GM10847 (cell line): Measurements from ENCODE around the gene RABGGTA.

Experiments used
- POLR2A ChIP-seq: IDR thresholded peaks from 2 replicates; pipeline ENCODE4 v1.6.1; 2011; ENCODE audit not compliant: insufficient read length; ENCODE audit errors: extremely low read depth

The RABGGTA gene

GRCh38 chr14:24233538-24233866 is 37.9 kb downstream of the RABGGTA start:
- TF ChIP-seq POLR2A, result no peak

DNA sequence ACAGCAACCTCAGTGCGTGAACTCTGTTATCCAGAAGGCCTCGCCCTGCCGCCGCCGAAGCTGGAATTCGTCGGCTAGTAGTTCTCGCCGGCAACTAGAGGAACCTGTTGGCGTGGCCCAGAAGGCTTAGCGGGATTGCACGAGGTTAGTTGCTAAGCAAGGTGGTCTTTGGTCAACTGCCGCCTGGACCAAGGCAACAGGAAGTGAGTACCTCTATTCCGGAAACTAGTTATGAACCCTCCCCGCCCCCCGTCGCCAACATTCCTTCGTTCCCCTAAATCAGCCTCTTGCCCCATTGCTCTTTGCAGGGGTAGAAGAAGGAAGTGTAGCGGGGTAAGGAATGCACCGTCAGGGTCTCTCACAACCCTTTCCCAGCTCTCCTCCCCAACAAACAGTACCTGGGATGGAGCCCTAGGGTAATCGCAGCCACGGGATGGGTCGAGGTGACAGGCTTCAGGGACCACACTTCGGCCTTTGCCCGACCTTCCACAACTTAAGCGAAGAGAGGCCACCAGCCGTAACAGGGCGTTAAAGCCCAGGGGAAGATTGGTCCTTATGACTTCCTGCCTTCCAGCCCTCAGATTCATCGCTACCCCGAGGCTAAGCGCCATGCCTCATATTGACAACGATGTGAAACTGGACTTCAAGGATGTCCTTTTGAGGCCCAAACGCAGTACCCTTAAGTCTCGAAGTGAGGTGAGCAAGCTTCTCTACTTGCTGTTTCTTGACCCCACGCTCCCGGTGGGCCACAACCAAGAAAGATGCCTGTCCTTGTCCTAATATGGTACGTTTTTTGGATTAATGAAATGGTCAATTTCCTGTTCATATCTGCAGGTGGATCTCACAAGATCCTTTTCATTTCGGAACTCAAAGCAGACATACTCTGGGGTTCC is 38.5 kb downstream of the RABGGTA start, which contains the start of gene GMPR2:
Gene GMPR2 (plus strand): TSS at position 285 of the 893 bp plus-strand sequence. CDS start 325 bp downstream, at position 610.
- no peak for TF ChIP-seq POLR2A

- TF ChIP-seq POLR2A, result no peak
Measured at GRCh38 chr14:24232121-24232644, 39.2 kb downstream of the RABGGTA start, which contains the start of gene NEDD8. NEDD8 (minus strand) TSS chr14:24232367; CDS start chr14:24232267, 100 bp downstream.

DNA sequence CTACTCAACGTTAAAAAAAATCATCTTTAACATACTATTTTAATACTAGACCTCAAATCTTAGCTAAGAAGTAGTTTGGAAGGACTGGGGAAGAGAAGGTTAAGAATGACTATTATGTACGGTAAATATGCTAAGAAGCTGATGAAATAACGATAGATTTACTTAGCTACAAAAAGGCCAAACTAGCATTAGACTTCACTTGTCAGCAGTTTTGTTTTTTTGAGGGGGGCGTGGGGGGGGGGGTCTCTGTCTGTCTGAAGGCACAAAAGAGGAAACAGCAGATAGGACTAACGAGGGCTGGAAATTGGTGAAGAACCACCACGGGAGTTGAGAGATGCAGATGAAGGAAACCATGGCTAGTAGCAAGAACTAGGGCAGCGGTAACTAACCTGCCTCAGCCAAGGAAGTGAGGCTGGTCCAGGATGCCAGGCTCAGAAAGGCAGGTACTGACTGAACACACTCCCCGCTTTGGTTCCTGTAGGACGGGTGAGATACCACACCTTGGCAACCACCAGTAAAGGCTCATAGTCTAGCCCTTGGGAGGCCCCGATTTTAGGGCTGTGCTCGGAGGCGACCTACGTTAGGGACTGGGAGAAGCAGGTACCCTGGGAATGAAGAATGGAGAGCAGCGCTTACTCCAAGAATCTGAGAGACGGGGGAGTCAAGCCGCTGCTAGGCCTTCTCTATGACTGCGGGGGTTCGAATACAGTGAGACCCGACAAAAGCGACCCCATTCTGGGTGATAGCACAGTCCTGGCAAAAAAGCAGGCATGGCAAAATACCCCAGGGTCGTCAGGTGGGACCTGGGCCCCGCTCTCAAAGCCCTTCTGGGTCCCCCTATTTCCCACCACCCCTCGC is 39.9 kb downstream of the RABGGTA start:
- TF ChIP-seq POLR2A, result no peak

- TF ChIP-seq POLR2A, result no peak
Measured at GRCh38 chr14:24228902-24229301, 42.5 kb downstream of the RABGGTA start.

DNA sequence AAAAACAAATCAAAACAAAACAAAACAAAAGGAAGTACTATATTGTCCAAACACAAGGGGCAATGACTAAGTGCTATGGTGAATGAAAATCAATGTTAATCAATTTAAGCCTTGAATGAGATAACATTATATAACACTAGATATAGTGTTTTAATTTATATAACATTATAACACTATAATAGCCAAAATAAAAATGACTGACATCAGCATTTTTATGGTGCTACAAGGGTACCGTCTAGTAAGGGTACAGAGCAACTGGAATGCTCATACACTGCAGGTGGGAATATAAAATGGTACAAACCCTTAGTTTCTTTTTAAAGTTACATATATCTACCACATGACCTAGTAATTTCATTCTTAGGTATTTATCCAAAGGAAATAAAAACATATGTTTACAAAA is 44.9 kb downstream of the RABGGTA start:
- no peak for TF ChIP-seq POLR2A

GRCh38 chr14:24224618-24225071 is 46.8 kb downstream of the RABGGTA start:
- TF ChIP-seq POLR2A, result no peak

DNA sequence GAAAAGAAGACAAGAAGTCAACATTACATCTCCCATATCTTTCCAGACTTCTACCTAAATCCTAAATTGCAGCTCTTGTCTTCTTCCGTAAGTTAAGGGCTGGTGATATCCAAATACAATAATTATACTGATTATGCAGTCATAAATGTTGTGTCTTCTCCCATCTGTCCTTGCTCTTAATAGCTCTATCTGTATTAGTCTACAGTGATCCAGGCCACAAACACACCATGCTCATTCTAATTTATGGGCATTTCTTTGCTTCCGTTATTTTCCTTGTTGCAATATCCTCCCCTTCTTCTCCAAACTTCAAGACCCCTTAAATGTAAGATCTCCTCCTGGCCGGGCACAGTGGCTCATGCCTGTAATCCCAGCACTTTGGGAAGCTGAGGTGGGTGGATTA is 51.9 kb downstream of the RABGGTA start:
- no peak for TF ChIP-seq POLR2A

DNA sequence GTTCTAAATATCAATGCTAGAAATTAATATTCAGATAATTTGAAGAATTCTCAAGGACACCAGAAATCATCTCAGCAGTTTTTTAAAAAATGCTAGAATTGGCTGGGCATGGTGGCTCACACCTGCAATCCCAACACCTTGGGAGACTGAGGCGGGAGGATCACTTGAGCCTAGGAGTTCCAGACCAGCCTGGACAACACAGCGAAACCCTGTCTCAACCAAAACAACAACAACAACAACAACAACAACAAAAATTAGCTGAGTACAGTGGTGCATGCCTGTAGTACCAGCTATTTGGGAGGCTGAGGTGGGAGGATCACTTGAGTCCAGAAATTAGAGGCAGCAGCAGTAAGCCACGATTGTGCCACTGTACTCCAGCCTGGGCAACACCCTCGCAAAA is 52.3 kb downstream of the RABGGTA start:
- no peak for TF ChIP-seq POLR2A

- TF ChIP-seq POLR2A, result no peak
Measured at GRCh38 chr14:24216345-24216699, 55.1 kb downstream of the RABGGTA start.
